ENCODE measurements around the gene SLC25A47. TPM values are rescaled to one million over a fixed set of nuclear protein-coding genes. Genes with fewer than 3 reads are reported as not detected.

SLC25A47 gene
- total RNA-seq, 1 donor from 2014 or later: not detected

GRCh38 chr14:100333311-100333710 lies 10.2 kb downstream of the SLC25A47 start:
- TF ChIP-seq CTCF (IDR thresholded peaks at IDR 0.05): no peak
- DNase-seq (ENCODE audit: extremely low spot score, unreplicated experiment): no peak
- Mint-ChIP-seq H3K36me3 (ENCODE audit: unreplicated experiment) (peaks cover 27% of the 10 kb centered on the region), H3K27ac (ENCODE audit: unreplicated experiment) (no peak overlapping the region), H3K4me3 (ENCODE audit: unreplicated experiment) (no peak overlapping the region), H3K9me3 (ENCODE audit: unreplicated experiment) (no peaks in the 10 kb centered on the region), H3K27me3 (ENCODE audit: unreplicated experiment) (no peaks in the 10 kb centered on the region), H3K4me1 (ENCODE audit: unreplicated experiment) (no peaks in the 10 kb centered on the region)

DNA sequence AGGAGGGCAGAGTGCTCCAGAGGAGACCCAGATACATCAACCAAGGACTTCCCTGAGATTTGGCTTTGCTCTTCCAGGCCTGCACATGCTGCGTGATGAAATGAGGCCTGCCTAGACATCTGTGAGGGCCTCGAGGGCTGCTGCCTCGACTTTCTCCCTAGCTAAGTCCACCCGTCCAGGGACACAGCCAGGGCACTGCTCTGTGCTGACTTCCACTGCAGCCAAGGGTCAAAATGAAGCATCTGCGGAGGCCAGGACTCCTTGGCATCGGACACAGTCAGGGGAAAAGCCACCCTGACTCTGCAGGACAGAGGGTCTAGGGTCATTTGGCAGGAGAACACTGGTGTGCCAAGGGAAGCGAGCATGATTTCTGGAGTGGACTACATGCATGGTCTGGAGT lies 10.7 kb downstream of the SLC25A47 start:
- Mint-ChIP-seq H3K27me3 (ENCODE audit: unreplicated experiment) (no peaks in the 10 kb centered on the region), H3K36me3 (ENCODE audit: unreplicated experiment) (peaks cover 27% of the 10 kb centered on the region), H3K9me3 (ENCODE audit: unreplicated experiment) (no peaks in the 10 kb centered on the region), H3K4me3 (ENCODE audit: unreplicated experiment) (no peak overlapping the region), H3K27ac (ENCODE audit: unreplicated experiment) (no peak overlapping the region), H3K4me1 (ENCODE audit: unreplicated experiment) (no peaks in the 10 kb centered on the region)
- DNase-seq (ENCODE audit: extremely low spot score, unreplicated experiment): no peak
- TF ChIP-seq CTCF (IDR thresholded peaks at IDR 0.05): no peak

- H3K27me3 Mint-ChIP-seq (ENCODE audit: unreplicated experiment): no peaks in the 10 kb centered on the region
- H3K9me3 Mint-ChIP-seq (ENCODE audit: unreplicated experiment): no peaks in the 10 kb centered on the region
- TF ChIP-seq CTCF (IDR thresholded peaks at IDR 0.05): no peak
- DNase-seq (ENCODE audit: extremely low spot score, unreplicated experiment): no peak
- no peak overlapping the region for H3K27ac Mint-ChIP-seq (ENCODE audit: unreplicated experiment)
- no peaks in the 10 kb centered on the region for H3K4me1 Mint-ChIP-seq (ENCODE audit: unreplicated experiment)
- no peak overlapping the region for H3K4me3 Mint-ChIP-seq (ENCODE audit: unreplicated experiment)
- peaks cover 31% of the 10 kb centered on the region for H3K36me3 Mint-ChIP-seq (ENCODE audit: unreplicated experiment)
Measured at GRCh38 chr14:100334904-100335303, 11.8 kb downstream of the SLC25A47 start.

DNA sequence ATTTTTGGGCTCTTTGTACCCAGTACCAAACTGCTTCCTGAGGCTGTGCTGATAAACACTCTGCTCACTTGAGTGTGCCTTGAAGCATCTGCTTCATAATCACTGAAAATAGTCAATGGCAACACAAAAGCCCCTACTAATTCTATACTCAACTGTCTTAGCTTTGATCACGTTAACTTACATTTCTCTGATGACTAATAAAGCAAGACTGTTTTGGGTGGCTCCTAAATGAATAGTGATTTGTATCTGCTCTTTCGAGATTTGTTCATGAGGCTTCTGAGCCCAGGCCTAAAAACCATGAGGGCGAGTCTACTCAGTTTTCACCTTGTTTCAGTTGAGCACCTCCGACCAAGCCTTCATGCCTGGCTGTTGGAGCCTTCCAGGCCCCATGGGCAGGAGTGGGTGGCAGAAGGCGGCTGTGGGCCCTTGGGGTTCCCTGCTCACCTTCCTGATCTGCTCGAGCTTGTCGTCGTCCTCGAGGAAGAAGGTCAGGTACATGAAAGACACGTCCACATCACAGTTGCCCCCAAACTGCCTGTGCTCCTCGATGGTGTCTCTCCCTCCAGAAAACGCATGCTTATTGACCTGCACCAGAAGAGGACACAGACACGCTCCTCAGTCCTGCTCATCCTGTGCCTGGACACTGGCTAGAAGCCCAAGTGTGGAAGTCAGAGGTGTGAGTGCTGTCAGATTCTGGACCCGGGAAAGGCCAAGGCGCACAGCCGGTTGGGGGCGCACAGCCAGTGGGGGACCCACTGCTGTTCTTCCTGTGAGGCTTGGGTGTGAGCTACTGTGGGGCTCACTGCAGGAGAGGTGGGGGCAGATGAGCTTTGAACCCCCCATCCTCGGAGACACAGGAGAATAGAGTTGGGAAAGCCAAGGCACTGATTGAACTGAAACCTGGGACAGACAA lies 13.7 kb downstream of the SLC25A47 start:
- no peak overlapping the region for H3K4me3 Mint-ChIP-seq (ENCODE audit: unreplicated experiment)
- TF ChIP-seq CTCF (IDR thresholded peaks at IDR 0.05): no peak
- no peaks in the 10 kb centered on the region for H3K27me3 Mint-ChIP-seq (ENCODE audit: unreplicated experiment)
- DNase-seq (ENCODE audit: extremely low spot score, unreplicated experiment): no peak
- H3K36me3 Mint-ChIP-seq (ENCODE audit: unreplicated experiment): peaks cover 45% of the 10 kb centered on the region
- H3K27ac Mint-ChIP-seq (ENCODE audit: unreplicated experiment): no peak overlapping the region
- peaks cover 10% of the 10 kb centered on the region for H3K4me1 Mint-ChIP-seq (ENCODE audit: unreplicated experiment)
- no peaks in the 10 kb centered on the region for H3K9me3 Mint-ChIP-seq (ENCODE audit: unreplicated experiment)

DNA sequence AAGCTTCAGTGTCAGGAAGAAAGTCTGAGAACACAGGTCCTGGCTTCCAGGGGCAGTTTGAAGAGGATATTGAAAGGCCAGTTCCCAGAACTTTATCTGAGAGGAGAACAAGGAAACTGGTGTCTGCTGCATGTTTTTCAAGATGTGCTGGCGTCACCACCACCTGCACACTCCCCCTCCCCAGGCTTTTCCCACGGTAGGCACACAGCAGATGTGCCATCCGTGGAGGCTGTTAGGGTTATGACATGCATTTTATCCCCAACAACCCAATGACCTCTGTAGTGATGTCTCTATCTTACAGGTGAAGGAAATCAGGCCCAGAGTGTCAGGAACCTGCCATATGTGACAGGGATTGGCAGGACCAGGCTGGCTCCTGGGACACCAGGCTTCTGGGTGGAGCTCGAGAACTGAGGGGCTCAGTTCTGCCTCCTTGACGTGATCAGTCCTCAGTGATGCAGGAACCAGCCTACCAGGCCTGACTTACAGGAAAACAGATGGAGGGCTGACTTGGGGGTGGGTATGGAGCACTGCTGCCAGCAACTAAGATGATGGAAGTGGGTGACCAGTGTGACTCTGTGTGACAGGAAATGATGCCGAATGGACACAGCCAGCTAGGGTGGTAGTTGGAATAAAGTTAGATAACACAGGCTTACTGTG lies 16.8 kb downstream of the SLC25A47 start:
- no peak for TF ChIP-seq CTCF (IDR thresholded peaks at IDR 0.05)
- Mint-ChIP-seq H3K4me3 (ENCODE audit: unreplicated experiment) (no peak overlapping the region), H3K36me3 (ENCODE audit: unreplicated experiment) (peaks cover 54% of the 10 kb centered on the region), H3K9me3 (ENCODE audit: unreplicated experiment) (no peaks in the 10 kb centered on the region), H3K4me1 (ENCODE audit: unreplicated experiment) (peaks cover 19% of the 10 kb centered on the region), H3K27me3 (ENCODE audit: unreplicated experiment) (no peaks in the 10 kb centered on the region), H3K27ac (ENCODE audit: unreplicated experiment) (no peak overlapping the region)
- DNase-seq (ENCODE audit: extremely low spot score, unreplicated experiment): no peak

Data from osteocyte (in vitro differentiated cells).